GM12878 (cell line): ENCODE measurements around the gene DIS3L2.

ENCODE experiments used
- BRCA1 ChIP-seq: IDR thresholded peaks from 2 replicates; pipeline ENCODE4 v1.6.1; 2011; ENCODE audit warnings: low read depth, low read length, improper control_type of control experiment
- DPF2 ChIP-seq: fragments of 450-650 bp; IDR thresholded peaks from 2 replicates; pipeline ENCODE4 v1.6.1; 2017; ENCODE audit warnings: mild to moderate bottlenecking
- EP300 ChIP-seq, 2 experiments: fragments of 150-350 bp in 1 of 2; IDR thresholded peaks; 2 replicates each; pipeline ENCODE4 v1.6.1; 2011 to 2012; ENCODE audit warnings: low read depth in 2 of 2, low read length in 2 of 2, borderline replicate concordance in 1 of 2, improper control_type of control experiment in 1 of 2, inconsistent platforms in 1 of 2; ENCODE audit not compliant: control insufficient read depth in 1 of 2
- ESRRA ChIP-seq: IDR thresholded peaks from 2 replicates; pipeline ENCODE4 v1.6.1; 2012; ENCODE audit warnings: mild to moderate bottlenecking, low read length, improper control_type of control experiment
- EZH2 ChIP-seq: IDR thresholded peaks from 2 replicates; pipeline ENCODE4 v1.6.1; 2012; ENCODE audit warnings: low read depth, mild to moderate bottlenecking, control low read depth, inconsistent platforms, low read length, borderline replicate concordance; ENCODE audit not compliant: control insufficient read depth
- JUNB ChIP-seq: IDR thresholded peaks from 2 replicates; pipeline ENCODE4 v1.6.1; 2016; ENCODE audit warnings: antibody characterized with exemption, mild to moderate bottlenecking
- KDM1A ChIP-seq: fragments of 200-600 bp; sonication (generic); IDR thresholded peaks from 2 replicates; pipeline ENCODE4 v1.6.1; 2016; ENCODE audit warnings: borderline replicate concordance
- NR2C2 ChIP-seq: IDR thresholded peaks from 2 replicates; pipeline ENCODE4 v1.6.1; 2011; ENCODE audit warnings: borderline replicate concordance, low read depth; ENCODE audit not compliant: control insufficient read depth, insufficient read length
- RAD21 ChIP-seq: IDR thresholded peaks from 2 replicates; pipeline ENCODE4 v1.6.1; 2011; ENCODE audit warnings: mild to moderate bottlenecking, low read depth, low read length, moderate library complexity; ENCODE audit not compliant: insufficient read depth
- SMC3 ChIP-seq: IDR thresholded peaks from 2 replicates; pipeline ENCODE4 v1.6.1; 2011; ENCODE audit warnings: low read length, improper control_type of control experiment, borderline replicate concordance
- TF ChIP-seq, protein P1 (sequence below): IDR thresholded peaks from 2 replicates; pipeline ENCODE4 v1.6.1; 2011; ENCODE audit warnings: mild to moderate bottlenecking, low read depth, low read length, moderate library complexity; ENCODE audit not compliant: insufficient replicate concordance
- TF ChIP-seq, protein P2 (sequence below), 3 experiments: IDR thresholded peaks in 2 of 3; conservative IDR thresholded peaks in 1 of 3; 2 replicates each; pipeline ENCODE4 v1.5.1; 2011; ENCODE audit warnings: low read depth in 3 of 3, low read length in 3 of 3, mild to moderate bottlenecking in 3 of 3, control low read depth in 2 of 3, moderate library complexity in 2 of 3, inconsistent platforms in 1 of 3, mixed read lengths in 1 of 3; ENCODE audit not compliant: control insufficient read depth in 2 of 3, insufficient read depth in 1 of 3; ENCODE audit errors: extremely low read depth in 1 of 3
- TF ChIP-seq, protein P3 (sequence below): fragments of 450-650 bp; IDR thresholded peaks from 2 replicates; pipeline ENCODE4 v1.6.1; 2018; ENCODE audit warnings: borderline replicate concordance, mild to moderate bottlenecking; ENCODE audit not compliant: partially characterized antibody
- TF ChIP-seq, protein P4 (sequence below): IDR thresholded peaks from 2 replicates; pipeline ENCODE4 v1.6.1; 2012; ENCODE audit warnings: mild to moderate bottlenecking, low read depth, low read length

DNA sequence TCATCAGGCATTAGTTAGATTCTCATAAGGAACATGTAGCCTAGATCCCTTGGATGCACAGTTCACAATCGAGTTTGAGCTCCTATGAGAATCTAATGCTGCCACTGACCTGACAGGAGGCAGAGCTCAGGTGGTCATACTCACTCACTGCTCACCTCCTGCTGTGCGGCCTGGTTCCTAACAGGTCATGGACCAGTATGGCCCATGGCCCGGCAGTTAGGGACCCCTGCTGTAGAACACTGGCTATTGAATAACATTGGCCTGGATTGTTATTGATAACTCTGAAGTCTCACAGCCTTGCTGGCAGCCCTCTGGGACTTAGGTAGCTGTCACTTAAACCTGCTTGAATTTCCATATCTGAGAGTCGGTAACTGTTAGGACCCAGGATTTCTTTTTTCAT, 302.6 kb downstream of the DIS3L2 start:
- TF ChIP-seq, protein P1, sequence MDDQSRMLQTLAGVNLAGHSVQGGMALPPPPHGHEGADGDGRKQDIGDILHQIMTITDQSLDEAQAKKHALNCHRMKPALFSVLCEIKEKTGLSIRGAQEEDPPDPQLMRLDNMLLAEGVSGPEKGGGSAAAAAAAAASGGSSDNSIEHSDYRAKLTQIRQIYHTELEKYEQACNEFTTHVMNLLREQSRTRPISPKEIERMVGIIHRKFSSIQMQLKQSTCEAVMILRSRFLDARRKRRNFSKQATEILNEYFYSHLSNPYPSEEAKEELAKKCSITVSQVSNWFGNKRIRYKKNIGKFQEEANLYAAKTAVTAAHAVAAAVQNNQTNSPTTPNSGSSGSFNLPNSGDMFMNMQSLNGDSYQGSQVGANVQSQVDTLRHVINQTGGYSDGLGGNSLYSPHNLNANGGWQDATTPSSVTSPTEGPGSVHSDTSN, result no peak
- TF ChIP-seq SMC3 (no peak), BRCA1 (no peak), NR2C2 (no peak), ESRRA (no peak), EZH2 (no peak), EP300 (IDR thresholded peaks at IDR 0.05; ENCODE audit: borderline replicate concordance in 1 of 2, control insufficient read depth in 1 of 2, low read depth in 2 of 2, low read length in 2 of 2) (no peak), DPF2 (no peak), RAD21 (no peak), JUNB (no peak), KDM1A (no peak)
- TF ChIP-seq, protein P2, sequence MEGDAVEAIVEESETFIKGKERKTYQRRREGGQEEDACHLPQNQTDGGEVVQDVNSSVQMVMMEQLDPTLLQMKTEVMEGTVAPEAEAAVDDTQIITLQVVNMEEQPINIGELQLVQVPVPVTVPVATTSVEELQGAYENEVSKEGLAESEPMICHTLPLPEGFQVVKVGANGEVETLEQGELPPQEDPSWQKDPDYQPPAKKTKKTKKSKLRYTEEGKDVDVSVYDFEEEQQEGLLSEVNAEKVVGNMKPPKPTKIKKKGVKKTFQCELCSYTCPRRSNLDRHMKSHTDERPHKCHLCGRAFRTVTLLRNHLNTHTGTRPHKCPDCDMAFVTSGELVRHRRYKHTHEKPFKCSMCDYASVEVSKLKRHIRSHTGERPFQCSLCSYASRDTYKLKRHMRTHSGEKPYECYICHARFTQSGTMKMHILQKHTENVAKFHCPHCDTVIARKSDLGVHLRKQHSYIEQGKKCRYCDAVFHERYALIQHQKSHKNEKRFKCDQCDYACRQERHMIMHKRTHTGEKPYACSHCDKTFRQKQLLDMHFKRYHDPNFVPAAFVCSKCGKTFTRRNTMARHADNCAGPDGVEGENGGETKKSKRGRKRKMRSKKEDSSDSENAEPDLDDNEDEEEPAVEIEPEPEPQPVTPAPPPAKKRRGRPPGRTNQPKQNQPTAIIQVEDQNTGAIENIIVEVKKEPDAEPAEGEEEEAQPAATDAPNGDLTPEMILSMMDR (IDR thresholded peaks at IDR 0.05 in 2 of 3, conservative IDR thresholded peaks at IDR 0.05 in 1 of 3; ENCODE audit: control insufficient read depth in 2 of 3, extremely low read depth in 1 of 3, insufficient read depth in 1 of 3, low read depth in 3 of 3, low read length in 3 of 3), result no peak
- TF ChIP-seq, protein P3, sequence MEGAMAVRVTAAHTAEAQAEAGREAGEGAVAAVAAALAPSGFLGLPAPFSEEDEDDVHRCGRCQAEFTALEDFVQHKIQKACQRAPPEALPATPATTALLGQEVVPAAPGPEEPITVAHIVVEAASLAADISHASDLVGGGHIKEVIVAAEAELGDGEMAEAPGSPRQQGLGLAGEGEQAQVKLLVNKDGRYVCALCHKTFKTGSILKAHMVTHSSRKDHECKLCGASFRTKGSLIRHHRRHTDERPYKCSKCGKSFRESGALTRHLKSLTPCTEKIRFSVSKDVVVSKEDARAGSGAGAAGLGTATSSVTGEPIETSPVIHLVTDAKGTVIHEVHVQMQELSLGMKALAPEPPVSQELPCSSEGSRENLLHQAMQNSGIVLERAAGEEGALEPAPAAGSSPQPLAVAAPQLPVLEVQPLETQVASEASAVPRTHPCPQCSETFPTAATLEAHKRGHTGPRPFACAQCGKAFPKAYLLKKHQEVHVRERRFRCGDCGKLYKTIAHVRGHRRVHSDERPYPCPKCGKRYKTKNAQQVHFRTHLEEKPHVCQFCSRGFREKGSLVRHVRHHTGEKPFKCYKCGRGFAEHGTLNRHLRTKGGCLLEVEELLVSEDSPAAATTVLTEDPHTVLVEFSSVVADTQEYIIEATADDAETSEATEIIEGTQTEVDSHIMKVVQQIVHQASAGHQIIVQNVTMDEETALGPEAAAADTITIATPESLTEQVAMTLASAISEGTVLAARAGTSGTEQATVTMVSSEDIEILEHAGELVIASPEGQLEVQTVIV, result no peak
- TF ChIP-seq, protein P4, sequence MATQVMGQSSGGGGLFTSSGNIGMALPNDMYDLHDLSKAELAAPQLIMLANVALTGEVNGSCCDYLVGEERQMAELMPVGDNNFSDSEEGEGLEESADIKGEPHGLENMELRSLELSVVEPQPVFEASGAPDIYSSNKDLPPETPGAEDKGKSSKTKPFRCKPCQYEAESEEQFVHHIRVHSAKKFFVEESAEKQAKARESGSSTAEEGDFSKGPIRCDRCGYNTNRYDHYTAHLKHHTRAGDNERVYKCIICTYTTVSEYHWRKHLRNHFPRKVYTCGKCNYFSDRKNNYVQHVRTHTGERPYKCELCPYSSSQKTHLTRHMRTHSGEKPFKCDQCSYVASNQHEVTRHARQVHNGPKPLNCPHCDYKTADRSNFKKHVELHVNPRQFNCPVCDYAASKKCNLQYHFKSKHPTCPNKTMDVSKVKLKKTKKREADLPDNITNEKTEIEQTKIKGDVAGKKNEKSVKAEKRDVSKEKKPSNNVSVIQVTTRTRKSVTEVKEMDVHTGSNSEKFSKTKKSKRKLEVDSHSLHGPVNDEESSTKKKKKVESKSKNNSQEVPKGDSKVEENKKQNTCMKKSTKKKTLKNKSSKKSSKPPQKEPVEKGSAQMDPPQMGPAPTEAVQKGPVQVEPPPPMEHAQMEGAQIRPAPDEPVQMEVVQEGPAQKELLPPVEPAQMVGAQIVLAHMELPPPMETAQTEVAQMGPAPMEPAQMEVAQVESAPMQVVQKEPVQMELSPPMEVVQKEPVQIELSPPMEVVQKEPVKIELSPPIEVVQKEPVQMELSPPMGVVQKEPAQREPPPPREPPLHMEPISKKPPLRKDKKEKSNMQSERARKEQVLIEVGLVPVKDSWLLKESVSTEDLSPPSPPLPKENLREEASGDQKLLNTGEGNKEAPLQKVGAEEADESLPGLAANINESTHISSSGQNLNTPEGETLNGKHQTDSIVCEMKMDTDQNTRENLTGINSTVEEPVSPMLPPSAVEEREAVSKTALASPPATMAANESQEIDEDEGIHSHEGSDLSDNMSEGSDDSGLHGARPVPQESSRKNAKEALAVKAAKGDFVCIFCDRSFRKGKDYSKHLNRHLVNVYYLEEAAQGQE, result no peak
